HG02981 (cell line): ENCODE results near the gene CARD11.

ENCODE experiments used
- ATAC-seq: cut with Tn5 transposase; IDR thresholded peaks from one replicate; pipeline ENCODE4 v1.9.1; 2021; ENCODE audit warnings: mild to moderate bottlenecking, moderate library complexity; ENCODE audit not compliant: unreplicated experiment

The CARD11 gene

GRCh38 chr7:2880874-2881533 lies 162.7 kb downstream of the CARD11 start:
- ATAC-seq, result no peak

GRCh38 chr7:2880051-2880450 lies 163.6 kb downstream of the CARD11 start:
- ATAC-seq, result no peak

GRCh38 chr7:2879354-2879753 lies 164.3 kb downstream of the CARD11 start:
- ATAC-seq, result no peak

- ATAC-seq, result no peak
Measured at GRCh38 chr7:2878306-2878705, 165.4 kb downstream of the CARD11 start.

- no peak for ATAC-seq
Measured at GRCh38 chr7:2876031-2876731, 167.5 kb downstream of the CARD11 start.

- no peak for ATAC-seq
Measured at GRCh38 chr7:2873686-2874551, 169.7 kb downstream of the CARD11 start.

- ATAC-seq, result no peak
Measured at GRCh38 chr7:2873146-2873545, 170.5 kb downstream of the CARD11 start.

- no peak for ATAC-seq
Measured at GRCh38 chr7:2872296-2872874, 171.3 kb downstream of the CARD11 start.

GRCh38 chr7:2870471-2870931 lies 173.2 kb downstream of the CARD11 start:
- ATAC-seq, result peak; percentile 58

- ATAC-seq, result no peak
Measured at GRCh38 chr7:2869981-2870380, 173.7 kb downstream of the CARD11 start.

- ATAC-seq, result no peak
Measured at GRCh38 chr7:2866601-2867000, 177.1 kb downstream of the CARD11 start.

- no peak for ATAC-seq
Measured at GRCh38 chr7:2864999-2865670, 178.5 kb downstream of the CARD11 start.

GRCh38 chr7:2864204-2864985 lies 179.3 kb downstream of the CARD11 start:
- no peak for ATAC-seq

- ATAC-seq, result peak; percentile 98
Measured at GRCh38 chr7:2863461-2864066, 180.1 kb downstream of the CARD11 start.

- ATAC-seq, result no peak
Measured at GRCh38 chr7:2862831-2863361, 180.8 kb downstream of the CARD11 start.

- ATAC-seq, result no peak
Measured at GRCh38 chr7:2861509-2861908, 182.2 kb downstream of the CARD11 start.

- no peak for ATAC-seq
Measured at GRCh38 chr7:2860627-2861133, 183.0 kb downstream of the CARD11 start.

GRCh38 chr7:2859952-2860351 lies 183.7 kb downstream of the CARD11 start:
- no peak for ATAC-seq

- ATAC-seq, result no peak
Measured at GRCh38 chr7:2858621-2859020, 185.0 kb downstream of the CARD11 start.
